Panc1 (cell line): ENCODE measurements around the gene SLIT2. TPM values are rescaled to one million over a fixed set of nuclear protein-coding genes. Genes with fewer than 3 reads are reported as not detected.

Experiments used
- ATAC-seq: fragments of 200-7000 bp; cut with Tn5 transposase; 2 replicates; pipeline ENCODE4 v1.9.1; 2020; ENCODE audit warnings: mild to moderate bottlenecking, moderate library complexity
- BruUV-seq: library from RNA; stranded (reverse); fragments of 400-500 nt; replicated peaks from 2 replicates; lab custom pipeline; 2021; lab: Mats Ljungman, UMichigan
- CTCF ChIA-PET: fragments of 300-600 bp; sonication (Branson Sonifier 250); formaldehyde crosslinking; loops from one replicate; lab custom pipeline; 2022; ENCODE audit warnings: antibody characterized with exemption; lab: Charles Lee
- POLR2A ChIA-PET: fragments of 300-600 bp; sonication (Branson Sonifier 250); formaldehyde crosslinking; loops from one replicate; lab custom pipeline; 2022; ENCODE audit warnings: antibody characterized with exemption; lab: Charles Lee
- DNase-seq: peaks from one replicate; pipeline ENCODE4 v3.0.0-alpha.2; 2010; ENCODE audit warnings: low read depth, low spot score
- H3K27ac ChIP-seq: 2 replicates; pipeline ENCODE4 v1.5.1; 2011; ENCODE audit warnings: mild to moderate bottlenecking, low read length, inconsistent platforms
- H3K27me3 ChIP-seq: fragments of 200-500 bp; sonication (Bioruptor generic); 2 replicates; pipeline ENCODE4 v1.6.0; 2014; ENCODE audit warnings: low read length, inconsistent platforms; ENCODE audit not compliant: control insufficient read depth, insufficient read depth
- H3K36me3 ChIP-seq: fragments of 200-500 bp; sonication (Bioruptor generic); 2 replicates; pipeline ENCODE4 v1.5.1; 2014; ENCODE audit warnings: inconsistent platforms, mild to moderate bottlenecking, low read length, moderate library complexity; ENCODE audit not compliant: control insufficient read depth, insufficient read depth
- H3K4me1 ChIP-seq: 2 replicates; pipeline ENCODE4 v1.5.1; 2011; ENCODE audit warnings: inconsistent platforms, mild to moderate bottlenecking, low read length, moderate library complexity; ENCODE audit not compliant: control insufficient read depth, insufficient read depth
- H3K4me3 ChIP-seq, 2 experiments: 2 replicates each; pipeline ENCODE4 v1.5.1; 2011 to 2012; ENCODE audit warnings: low read depth in 2 of 2, low read length in 2 of 2, mild to moderate bottlenecking in 2 of 2, inconsistent platforms in 1 of 2, moderate library complexity in 1 of 2
- H3K9me3 ChIP-seq: fragments of 200-500 bp; sonication (Bioruptor generic); 2 replicates; pipeline ENCODE4 v1.5.1; 2014; ENCODE audit warnings: low read depth, mild to moderate bottlenecking, inconsistent platforms, low read length, moderate library complexity; ENCODE audit not compliant: control insufficient read depth, insufficient read depth
- POLR2AphosphoS5 ChIP-seq: IDR thresholded peaks from 2 replicates; pipeline ENCODE4 v1.6.1; 2012; ENCODE audit warnings: mild to moderate bottlenecking, low read depth, low read length, moderate library complexity
- SIN3A ChIP-seq: IDR thresholded peaks from 2 replicates; pipeline ENCODE4 v1.6.1; 2012; ENCODE audit warnings: low read depth, mild to moderate bottlenecking, low read length, moderate library complexity, borderline replicate concordance; ENCODE audit not compliant: insufficient read depth
- TCF7L2 ChIP-seq: IDR thresholded peaks from 2 replicates; pipeline ENCODE4 v1.6.1; 2011; ENCODE audit warnings: mild to moderate bottlenecking, low read depth, low read length, inconsistent platforms
- in situ Hi-C: cut with HindIII; loops from 2 replicates; pipeline ENCODE4 v1.10.0; 2016; ENCODE audit warnings: low sequenced_read_pairs, low pct_unique_long_range_greater_than_20kb
- intact Hi-C: fragments of 100-400 bp; cut with micrococcal nuclease; formaldehyde crosslinking; loops from one replicate; pipeline ENCODE4 v1.10.0; 2022; ENCODE audit not compliant: unreplicated experiment
- total RNA-seq: library from RNA; stranded (reverse); gene quantifications from one replicate; pipeline ENCODE4 v1.2.1, GENCODE V29; 2021; ENCODE audit not compliant: unreplicated experiment
- TF ChIP-seq, protein P1 (sequence below), 2 experiments: IDR thresholded peaks; 2 replicates each; pipeline ENCODE4 v1.6.1; 2011 to 2012; ENCODE audit warnings: low read depth in 2 of 2, control low read depth in 1 of 2, low read length in 1 of 2, mild to moderate bottlenecking in 1 of 2, moderate library complexity in 1 of 2; ENCODE audit not compliant: insufficient read depth in 1 of 2
- TF ChIP-seq, protein P2 (sequence below): fragments of 450-650 bp; IDR thresholded peaks from 2 replicates; pipeline ENCODE4 v1.5.1; 2017; ENCODE audit warnings: mild to moderate bottlenecking

SLIT2 gene
- total RNA-seq, 1 experiment from 2014 or later, result 0.28 TPM

DNA sequence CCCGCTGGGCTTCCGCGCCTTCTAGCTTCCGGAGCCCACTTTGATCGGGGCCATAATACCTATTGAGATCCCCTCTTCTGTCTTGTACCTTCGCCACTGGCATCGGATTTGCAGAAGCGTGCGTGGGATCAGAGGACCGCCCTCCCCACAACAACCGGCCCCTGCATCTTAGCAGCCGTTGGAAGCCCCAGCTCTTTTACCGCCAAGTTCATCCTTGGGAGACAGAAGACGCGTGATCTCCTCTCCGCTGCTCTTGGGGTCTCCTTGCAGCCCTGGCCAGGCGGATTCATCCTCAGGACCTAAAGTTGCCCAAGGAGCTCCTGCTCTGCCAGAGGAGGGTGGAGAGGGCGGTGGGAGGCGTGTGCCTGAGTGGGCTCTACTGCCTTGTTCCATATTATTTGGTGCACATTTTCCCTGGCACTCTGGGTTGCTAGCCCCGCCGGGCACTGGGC lies 1.6 kb downstream of the SLIT2 start:
- ChIA-PET POLR2A (no interaction called here), CTCF (no interaction called here)
- Histone ChIP-seq H3K27me3 (no peaks in the 10 kb centered on the region), H3K4me1 (no peaks in the 10 kb centered on the region), H3K4me3 (peak overlapping the region in 1 of 2 experiments; percentile 41; a peak in 1 of 4 replicates), H3K27ac (no peak overlapping the region), H3K36me3 (no peaks in the 10 kb centered on the region), H3K9me3 (no peaks in the 10 kb centered on the region)
- BruUV-seq, result no TSS peak
- TF ChIP-seq TCF7L2 (no peak), POLR2AphosphoS5 (no peak), SIN3A (no peak)
- TF ChIP-seq, protein P1, sequence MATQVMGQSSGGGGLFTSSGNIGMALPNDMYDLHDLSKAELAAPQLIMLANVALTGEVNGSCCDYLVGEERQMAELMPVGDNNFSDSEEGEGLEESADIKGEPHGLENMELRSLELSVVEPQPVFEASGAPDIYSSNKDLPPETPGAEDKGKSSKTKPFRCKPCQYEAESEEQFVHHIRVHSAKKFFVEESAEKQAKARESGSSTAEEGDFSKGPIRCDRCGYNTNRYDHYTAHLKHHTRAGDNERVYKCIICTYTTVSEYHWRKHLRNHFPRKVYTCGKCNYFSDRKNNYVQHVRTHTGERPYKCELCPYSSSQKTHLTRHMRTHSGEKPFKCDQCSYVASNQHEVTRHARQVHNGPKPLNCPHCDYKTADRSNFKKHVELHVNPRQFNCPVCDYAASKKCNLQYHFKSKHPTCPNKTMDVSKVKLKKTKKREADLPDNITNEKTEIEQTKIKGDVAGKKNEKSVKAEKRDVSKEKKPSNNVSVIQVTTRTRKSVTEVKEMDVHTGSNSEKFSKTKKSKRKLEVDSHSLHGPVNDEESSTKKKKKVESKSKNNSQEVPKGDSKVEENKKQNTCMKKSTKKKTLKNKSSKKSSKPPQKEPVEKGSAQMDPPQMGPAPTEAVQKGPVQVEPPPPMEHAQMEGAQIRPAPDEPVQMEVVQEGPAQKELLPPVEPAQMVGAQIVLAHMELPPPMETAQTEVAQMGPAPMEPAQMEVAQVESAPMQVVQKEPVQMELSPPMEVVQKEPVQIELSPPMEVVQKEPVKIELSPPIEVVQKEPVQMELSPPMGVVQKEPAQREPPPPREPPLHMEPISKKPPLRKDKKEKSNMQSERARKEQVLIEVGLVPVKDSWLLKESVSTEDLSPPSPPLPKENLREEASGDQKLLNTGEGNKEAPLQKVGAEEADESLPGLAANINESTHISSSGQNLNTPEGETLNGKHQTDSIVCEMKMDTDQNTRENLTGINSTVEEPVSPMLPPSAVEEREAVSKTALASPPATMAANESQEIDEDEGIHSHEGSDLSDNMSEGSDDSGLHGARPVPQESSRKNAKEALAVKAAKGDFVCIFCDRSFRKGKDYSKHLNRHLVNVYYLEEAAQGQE (IDR thresholded peaks at IDR 0.05; ENCODE audit: insufficient read depth in 1 of 2, low read depth in 2 of 2, low read length in 1 of 2), result no peak
- TF ChIP-seq, protein P2, sequence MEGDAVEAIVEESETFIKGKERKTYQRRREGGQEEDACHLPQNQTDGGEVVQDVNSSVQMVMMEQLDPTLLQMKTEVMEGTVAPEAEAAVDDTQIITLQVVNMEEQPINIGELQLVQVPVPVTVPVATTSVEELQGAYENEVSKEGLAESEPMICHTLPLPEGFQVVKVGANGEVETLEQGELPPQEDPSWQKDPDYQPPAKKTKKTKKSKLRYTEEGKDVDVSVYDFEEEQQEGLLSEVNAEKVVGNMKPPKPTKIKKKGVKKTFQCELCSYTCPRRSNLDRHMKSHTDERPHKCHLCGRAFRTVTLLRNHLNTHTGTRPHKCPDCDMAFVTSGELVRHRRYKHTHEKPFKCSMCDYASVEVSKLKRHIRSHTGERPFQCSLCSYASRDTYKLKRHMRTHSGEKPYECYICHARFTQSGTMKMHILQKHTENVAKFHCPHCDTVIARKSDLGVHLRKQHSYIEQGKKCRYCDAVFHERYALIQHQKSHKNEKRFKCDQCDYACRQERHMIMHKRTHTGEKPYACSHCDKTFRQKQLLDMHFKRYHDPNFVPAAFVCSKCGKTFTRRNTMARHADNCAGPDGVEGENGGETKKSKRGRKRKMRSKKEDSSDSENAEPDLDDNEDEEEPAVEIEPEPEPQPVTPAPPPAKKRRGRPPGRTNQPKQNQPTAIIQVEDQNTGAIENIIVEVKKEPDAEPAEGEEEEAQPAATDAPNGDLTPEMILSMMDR, result no peak
- in situ Hi-C loops, result no loop called here
- no peak for DNase-seq
- ATAC-seq, result no peak
- intact Hi-C loops, result no loop called here

DNA sequence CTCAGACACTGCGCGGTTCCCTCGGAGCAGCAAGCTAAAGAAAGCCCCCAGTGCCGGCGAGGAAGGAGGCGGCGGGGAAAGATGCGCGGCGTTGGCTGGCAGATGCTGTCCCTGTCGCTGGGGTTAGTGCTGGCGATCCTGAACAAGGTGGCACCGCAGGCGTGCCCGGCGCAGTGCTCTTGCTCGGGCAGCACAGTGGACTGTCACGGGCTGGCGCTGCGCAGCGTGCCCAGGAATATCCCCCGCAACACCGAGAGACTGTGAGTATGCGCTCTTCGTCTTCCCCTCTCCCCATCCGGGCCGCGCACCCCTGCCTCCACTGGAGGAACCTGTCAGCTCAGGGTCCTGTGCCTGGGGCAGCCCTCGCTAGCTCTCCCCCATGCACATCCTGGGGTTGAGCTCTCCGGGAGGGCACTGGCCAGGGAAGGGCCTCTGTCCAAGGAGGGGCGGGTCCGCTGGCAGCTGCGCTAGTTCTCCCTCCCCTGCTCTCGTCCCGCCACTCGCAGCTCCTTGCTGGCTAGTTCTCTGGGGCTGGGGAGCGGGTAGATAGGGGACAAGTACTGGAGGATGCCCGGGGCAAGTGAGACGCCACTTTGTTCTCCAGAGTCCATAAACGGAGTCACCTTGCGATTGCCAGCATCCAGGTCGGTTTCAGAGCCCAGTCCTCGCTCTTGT lies 2.2 kb downstream of the SLIT2 start:
- CTCF ChIA-PET, result no interaction called here
- POLR2A ChIA-PET, result no interaction called here
- Histone ChIP-seq H3K4me3 (peak overlapping the region in 1 of 2 experiments; percentile 41; a peak in 1 of 4 replicates), H3K9me3 (no peaks in the 10 kb centered on the region), H3K27me3 (no peaks in the 10 kb centered on the region), H3K4me1 (no peaks in the 10 kb centered on the region), H3K27ac (no peak overlapping the region), H3K36me3 (no peaks in the 10 kb centered on the region)
- no TSS peak for BruUV-seq
- intact Hi-C loops, result no loop called here
- no peak for TF ChIP-seq TCF7L2
- in situ Hi-C loops, result no loop called here
- no peak for DNase-seq
- ATAC-seq, result no peak

DNA sequence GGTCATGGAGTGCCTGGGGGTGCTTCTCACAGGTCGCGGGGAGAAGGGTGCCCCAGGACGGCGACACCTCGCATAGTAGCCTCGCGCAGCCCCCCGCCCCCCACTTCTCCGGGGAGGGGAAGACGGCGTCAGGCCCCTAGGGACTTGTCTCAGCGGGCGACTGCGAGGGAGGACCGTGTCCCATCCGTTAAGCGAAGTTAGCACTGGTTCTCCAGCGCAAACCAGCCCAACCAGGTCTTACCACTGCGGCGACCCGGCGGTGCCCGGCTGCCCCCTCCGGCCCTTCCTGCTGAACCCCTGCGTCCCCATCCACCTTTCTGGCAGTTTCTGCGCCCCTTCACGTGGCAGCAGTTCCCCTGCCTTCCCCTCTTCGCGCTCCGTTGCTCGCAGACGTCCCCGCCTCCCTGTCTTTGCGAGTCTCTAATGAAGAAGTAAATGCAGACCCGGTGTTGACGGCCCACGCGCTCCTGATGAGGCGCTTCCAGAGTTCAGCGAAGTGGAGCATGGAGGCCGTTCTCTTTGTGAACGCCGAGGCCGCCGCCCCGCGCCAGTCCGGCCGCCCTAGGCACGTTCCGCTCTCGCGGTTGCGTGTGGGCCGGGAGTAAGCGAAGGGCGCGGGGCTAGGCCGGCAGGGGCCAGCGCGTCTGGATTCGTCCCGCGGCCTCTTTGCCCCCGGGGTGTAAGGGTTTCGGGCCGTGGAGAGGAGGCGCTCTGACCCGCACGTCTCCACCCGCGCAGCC lies 3.0 kb downstream of the SLIT2 start:
- in situ Hi-C loops (no loop called here), intact Hi-C loops (no loop called here)
- no peak for ATAC-seq
- Histone ChIP-seq H3K9me3 (no peaks in the 10 kb centered on the region), H3K36me3 (no peaks in the 10 kb centered on the region), H3K4me3 (peak overlapping the region in 1 of 2 experiments; percentile 41; a peak in 1 of 4 replicates), H3K27ac (no peak overlapping the region), H3K27me3 (no peaks in the 10 kb centered on the region), H3K4me1 (no peaks in the 10 kb centered on the region)
- TF ChIP-seq SIN3A, result no peak
- TF ChIP-seq POLR2AphosphoS5, result no peak
- TF ChIP-seq, protein P1 (IDR thresholded peaks at IDR 0.05; ENCODE audit: insufficient read depth in 1 of 2, low read depth in 2 of 2, low read length in 1 of 2), result no peak
- no peak for TF ChIP-seq TCF7L2
- TF ChIP-seq, protein P2, result no peak
- POLR2A ChIA-PET, result no interaction called here
- no TSS peak for BruUV-seq
- CTCF ChIA-PET, result no interaction called here
- DNase-seq, result no peak
